ENCODE data around the gene RELA. TPM values are rescaled to one million over a fixed set of nuclear protein-coding genes. Genes with fewer than 3 reads are reported as not detected.
"Not testable (repeated sequence)": the region's sequence is repeated elsewhere in the genome, so short reads cannot be mapped to it uniquely, and the experiment has no call there.

The RELA gene
- total and polyA plus RNA-seq, 4 experiments from 2014 or later, result 36.5 to 173 (median 122) TPM

DNA sequence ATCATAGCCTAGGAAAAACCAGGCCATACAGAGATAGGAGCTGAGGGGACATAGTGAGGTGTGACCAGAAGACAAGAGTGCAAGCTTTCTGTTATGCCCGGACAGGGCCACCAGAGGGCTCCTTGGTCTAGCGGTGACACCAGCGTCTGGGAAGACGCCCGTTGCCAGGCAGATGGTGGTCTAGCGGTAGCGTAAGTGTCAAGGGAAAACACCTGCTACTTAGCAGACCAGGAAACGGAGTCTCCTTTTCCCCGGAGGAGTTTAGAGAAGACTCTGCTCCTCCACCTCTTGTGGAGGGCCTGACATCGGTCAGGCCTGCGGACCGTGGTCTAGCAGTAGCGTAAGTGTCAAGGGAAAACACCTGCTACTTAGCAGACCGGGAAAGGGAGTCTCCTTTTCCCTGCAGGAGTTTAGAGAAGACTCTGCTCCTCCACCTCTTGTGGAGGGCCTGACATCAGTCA lies 43.6 kb upstream of the RELA start:
- H3K9me3 Mint-ChIP-seq; H3K36me3 Mint-ChIP-seq; H3K27ac ChIP-seq (ENCODE audit: low read depth, low read length); H3K4me1 ChIP-seq (ENCODE audit: insufficient read depth, low read length); H3K27me3 Mint-ChIP-seq; H3K27ac Mint-ChIP-seq; H3K9me3 ChIP-seq (ENCODE audit: control insufficient read depth in 1 of 2, low read length in 2 of 2); H3K4me3 ChIP-seq (ENCODE audit: low read length in 2 of 2); H3K27me3 ChIP-seq (ENCODE audit: insufficient read depth, low read length); POLR2A ChIA-PET (ENCODE audit: partially characterized antibody); H3K36me3 ChIP-seq (ENCODE audit: insufficient read depth, low read length): not testable (repeated sequence)
- DNase-seq, result peak; percentile 65 to 84 (median 67)
- peaks cover 0 to 10% (median 0%) of the 10 kb centered on the region in 4 donors for H3K4me1 Mint-ChIP-seq
- CTCF ChIA-PET (ENCODE audit: partially characterized antibody), result interaction anchor here (0.6 to 3.2 kb wide), 11 partner anchors 13 to 475 kb away, joined by 3 to 19 read pairs (median 4); no protein-coding TSS in a partner anchor
- intact Hi-C loops (cut with micrococcal nuclease), result loop anchor here (1.0 kb wide), 3 partner anchors 80 to 283 kb away; no protein-coding TSS in a partner anchor
- peak overlapping the region in 4 of 8 donors; percentile 26 to 71 (median 40) for H3K4me3 Mint-ChIP-seq

DNA sequence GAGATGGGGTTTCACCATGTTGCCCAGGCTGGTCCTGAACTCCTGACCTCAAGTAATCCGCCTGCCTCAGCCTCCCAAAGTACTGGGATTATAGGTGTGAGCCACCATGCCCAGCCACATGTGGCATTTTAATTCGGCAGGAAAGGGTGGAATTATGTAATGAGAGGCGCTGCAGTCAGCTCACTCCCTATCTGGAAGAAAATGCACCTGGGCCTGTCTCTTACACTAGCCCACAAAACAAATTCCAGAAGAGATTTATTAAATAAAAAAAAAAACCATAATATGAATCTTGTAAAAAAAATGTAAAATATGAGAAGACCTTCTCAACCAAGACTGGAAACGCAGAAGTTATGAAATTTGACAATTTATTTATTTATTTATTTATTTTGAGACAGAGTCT lies 41.1 kb upstream of the RELA start:
- Mint-ChIP-seq H3K27me3 (peaks cover 1 to 7% of the 10 kb centered on the region in 2 donors), H3K4me1 (peaks cover 0 to 10% (median 0%) of the 10 kb centered on the region in 4 donors), H3K4me3 (no peak overlapping the region), H3K36me3 (no peaks in the 10 kb centered on the region), H3K9me3 (no peaks in the 10 kb centered on the region), H3K27ac (no peak overlapping the region)
- no peak overlapping the region for H3K27ac ChIP-seq (ENCODE audit: low read depth, low read length)
- intact Hi-C loops (cut with micrococcal nuclease), result no loop called here
- CTCF ChIA-PET (ENCODE audit: partially characterized antibody), result interaction anchor here (0.6 to 3.2 kb wide), 6 partner anchors 8 to 319 kb away, joined by 3 to 19 read pairs (median 10); partner anchors contain the start of genes AP5B1 and KAT5
- H3K36me3 ChIP-seq (ENCODE audit: insufficient read depth, low read length), result no peaks in the 10 kb centered on the region
- no peaks in the 10 kb centered on the region for H3K9me3 ChIP-seq (ENCODE audit: control insufficient read depth in 1 of 2, low read length in 2 of 2)
- H3K27me3 ChIP-seq (ENCODE audit: insufficient read depth, low read length), result no peaks in the 10 kb centered on the region
- no peaks in the 10 kb centered on the region for H3K4me1 ChIP-seq (ENCODE audit: insufficient read depth, low read length)
- DNase-seq, result no peak
- H3K4me3 ChIP-seq (ENCODE audit: low read length in 2 of 2), result no peak overlapping the region
- POLR2A ChIA-PET (ENCODE audit: partially characterized antibody), result no interaction called here

- CTCF ChIA-PET (ENCODE audit: partially characterized antibody), result interaction anchor here (2.9 kb wide), 1 partner anchor 10 kb away, joined by 10 read pairs; the partner anchor contains the start of gene KAT5
- peaks cover 0 to 5% (median 0%) of the 10 kb centered on the region in 4 donors for H3K4me1 Mint-ChIP-seq
- Histone ChIP-seq H3K27me3 (ENCODE audit: insufficient read depth, low read length) (no peaks in the 10 kb centered on the region), H3K4me3 (ENCODE audit: low read length in 2 of 2) (no peak overlapping the region), H3K36me3 (ENCODE audit: insufficient read depth, low read length) (no peaks in the 10 kb centered on the region), H3K4me1 (ENCODE audit: insufficient read depth, low read length) (no peaks in the 10 kb centered on the region), H3K27ac (ENCODE audit: low read depth, low read length) (no peak overlapping the region), H3K9me3 (ENCODE audit: control insufficient read depth in 1 of 2, low read length in 2 of 2) (no peaks in the 10 kb centered on the region)
- DNase-seq, result no peak
- H3K27ac Mint-ChIP-seq, result no peak overlapping the region
- no peaks in the 10 kb centered on the region for H3K9me3 Mint-ChIP-seq
- H3K27me3 Mint-ChIP-seq, result peaks cover 1 to 7% of the 10 kb centered on the region in 2 donors
- no peak overlapping the region for H3K4me3 Mint-ChIP-seq
- no peaks in the 10 kb centered on the region for H3K36me3 Mint-ChIP-seq
- POLR2A ChIA-PET (ENCODE audit: partially characterized antibody), result no interaction called here
- intact Hi-C loops (cut with micrococcal nuclease), result no loop called here
Measured at GRCh38 chr11:65701686-65702085, 39.0 kb upstream of the RELA start.

DNA sequence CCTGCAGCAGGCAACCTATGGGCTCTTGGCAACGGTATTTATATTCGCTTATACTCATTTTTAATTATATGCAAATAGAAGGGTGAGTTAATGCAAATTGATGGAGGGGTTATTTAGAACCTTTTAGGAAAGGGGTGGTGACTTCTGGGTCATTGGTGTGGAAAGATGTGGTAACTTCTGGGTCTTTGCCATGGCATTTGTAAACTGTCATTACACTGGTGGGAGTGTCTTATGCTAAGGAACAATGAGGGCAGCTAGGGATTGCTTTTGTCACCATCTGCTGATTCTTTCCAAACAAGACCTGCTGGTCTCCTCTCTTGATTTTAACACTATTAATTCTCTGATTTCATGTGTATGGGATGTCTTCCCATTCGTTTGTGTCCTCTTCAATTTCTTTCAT lies 37.7 kb upstream of the RELA start:
- ChIA-PET CTCF (ENCODE audit: partially characterized antibody) (no interaction called here), POLR2A (ENCODE audit: partially characterized antibody) (no interaction called here)

DNA sequence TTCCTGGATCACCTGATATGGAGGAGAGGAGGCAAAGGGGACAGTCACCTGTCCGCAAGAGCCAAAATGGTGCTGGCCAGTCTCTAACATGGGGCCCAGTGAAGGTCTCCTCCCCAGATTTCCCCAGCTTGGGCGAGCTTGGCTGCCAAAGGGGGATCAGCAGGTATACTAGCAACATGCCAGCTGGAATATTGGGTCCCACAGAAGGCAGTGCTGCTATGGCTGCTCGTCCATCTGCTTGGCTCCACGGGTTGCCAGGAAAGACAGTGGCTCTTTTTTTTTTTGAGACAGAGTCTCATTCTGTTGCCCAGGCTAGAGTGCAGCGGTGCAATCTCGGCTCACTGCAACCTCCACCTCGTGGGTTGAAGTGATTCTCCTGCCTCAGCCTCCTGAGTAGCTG lies 36.6 kb upstream of the RELA start:
- H3K4me3 ChIP-seq (ENCODE audit: low read length in 2 of 2), result no peak overlapping the region
- H3K4me1 ChIP-seq (ENCODE audit: insufficient read depth, low read length), result no peaks in the 10 kb centered on the region
- Mint-ChIP-seq H3K27ac (no peak overlapping the region), H3K4me1 (no peaks in the 10 kb centered on the region), H3K36me3 (no peaks in the 10 kb centered on the region), H3K27me3 (peaks cover 1 to 5% of the 10 kb centered on the region in 2 donors), H3K9me3 (no peaks in the 10 kb centered on the region), H3K4me3 (no peak overlapping the region)
- H3K9me3 ChIP-seq (ENCODE audit: control insufficient read depth in 1 of 2, low read length in 2 of 2), result no peaks in the 10 kb centered on the region
- no peaks in the 10 kb centered on the region for H3K27me3 ChIP-seq (ENCODE audit: insufficient read depth, low read length)
- intact Hi-C loops (cut with micrococcal nuclease), result no loop called here
- no peaks in the 10 kb centered on the region for H3K36me3 ChIP-seq (ENCODE audit: insufficient read depth, low read length)
- no peak overlapping the region for H3K27ac ChIP-seq (ENCODE audit: low read depth, low read length)
- CTCF ChIA-PET (ENCODE audit: partially characterized antibody), result no interaction called here
- no peak for DNase-seq
- POLR2A ChIA-PET (ENCODE audit: partially characterized antibody), result no interaction called here

More for the DNA sequence above, 37.7 kb upstream of the RELA start:
- Mint-ChIP-seq H3K27me3 (peaks cover 1 to 7% of the 10 kb centered on the region in 2 donors), H3K4me1 (no peaks in the 10 kb centered on the region), H3K36me3 (no peaks in the 10 kb centered on the region), H3K4me3 (no peak overlapping the region), H3K27ac (no peak overlapping the region), H3K9me3 (no peaks in the 10 kb centered on the region)
- H3K9me3 ChIP-seq (ENCODE audit: control insufficient read depth in 1 of 2, low read length in 2 of 2), result no peaks in the 10 kb centered on the region
- H3K27me3 ChIP-seq (ENCODE audit: insufficient read depth, low read length), result no peaks in the 10 kb centered on the region
- no peak overlapping the region for H3K4me3 ChIP-seq (ENCODE audit: low read length in 2 of 2)
- H3K36me3 ChIP-seq (ENCODE audit: insufficient read depth, low read length), result no peaks in the 10 kb centered on the region
- intact Hi-C loops (cut with micrococcal nuclease), result no loop called here
- no peak for DNase-seq
- H3K27ac ChIP-seq (ENCODE audit: low read depth, low read length), result no peak overlapping the region
- no peaks in the 10 kb centered on the region for H3K4me1 ChIP-seq (ENCODE audit: insufficient read depth, low read length)

GRCh38 chr11:65698205-65698604 lies 35.5 kb upstream of the RELA start:
- Mint-ChIP-seq H3K27me3 (peaks cover 1 to 5% of the 10 kb centered on the region in 2 donors), H3K4me3 (no peak overlapping the region), H3K36me3 (no peaks in the 10 kb centered on the region), H3K4me1 (no peaks in the 10 kb centered on the region), H3K27ac (no peak overlapping the region), H3K9me3 (no peaks in the 10 kb centered on the region)
- no peaks in the 10 kb centered on the region for H3K27me3 ChIP-seq (ENCODE audit: insufficient read depth, low read length)
- no peaks in the 10 kb centered on the region for H3K9me3 ChIP-seq (ENCODE audit: control insufficient read depth in 1 of 2, low read length in 2 of 2)
- ChIA-PET CTCF (ENCODE audit: partially characterized antibody) (no interaction called here), POLR2A (ENCODE audit: partially characterized antibody) (no interaction called here)
- H3K27ac ChIP-seq (ENCODE audit: low read depth, low read length), result no peak overlapping the region
- H3K36me3 ChIP-seq (ENCODE audit: insufficient read depth, low read length), result no peaks in the 10 kb centered on the region
- no peaks in the 10 kb centered on the region for H3K4me1 ChIP-seq (ENCODE audit: insufficient read depth, low read length)
- DNase-seq, result no peak
- intact Hi-C loops (cut with micrococcal nuclease), result no loop called here
- no peak overlapping the region for H3K4me3 ChIP-seq (ENCODE audit: low read length in 2 of 2)

- no peak overlapping the region for H3K4me3 Mint-ChIP-seq
- Histone ChIP-seq H3K4me3 (ENCODE audit: low read length in 2 of 2) (no peak overlapping the region), H3K27me3 (ENCODE audit: insufficient read depth, low read length) (no peaks in the 10 kb centered on the region), H3K27ac (ENCODE audit: low read depth, low read length) (no peak overlapping the region), H3K4me1 (ENCODE audit: insufficient read depth, low read length) (no peaks in the 10 kb centered on the region), H3K9me3 (ENCODE audit: control insufficient read depth in 1 of 2, low read length in 2 of 2) (no peaks in the 10 kb centered on the region), H3K36me3 (ENCODE audit: insufficient read depth, low read length) (no peaks in the 10 kb centered on the region)
- intact Hi-C loops (cut with micrococcal nuclease), result no loop called here
- ChIA-PET CTCF (ENCODE audit: partially characterized antibody) (interaction anchor here (1.2 kb wide), 1 partner anchor 8 kb away, joined by 3 read pairs; no protein-coding TSS in a partner anchor), POLR2A (ENCODE audit: partially characterized antibody) (no interaction called here)
- no peaks in the 10 kb centered on the region for H3K36me3 Mint-ChIP-seq
- no peaks in the 10 kb centered on the region for H3K9me3 Mint-ChIP-seq
- H3K27me3 Mint-ChIP-seq, result peaks cover 0 to 1% of the 10 kb centered on the region in 2 donors
- peak overlapping the region in 2 of 7 donors; percentile 37 to 72 for H3K27ac Mint-ChIP-seq
- DNase-seq, result no peak
- no peaks in the 10 kb centered on the region for H3K4me1 Mint-ChIP-seq
Measured at GRCh38 chr11:65696802-65697552, 34.3 kb upstream of the RELA start.

Measured in CD4-positive, alpha-beta memory T cell (primary cell).